Neural cell (in vitro differentiated cells): Measurements from ENCODE around the gene GRIK2. TPM values are rescaled to one million over a fixed set of nuclear protein-coding genes. Genes with fewer than 3 reads are reported as not detected.
"Not testable (repeated sequence)": the region's sequence is repeated elsewhere in the genome, so short reads cannot be mapped to it uniquely, and the experiment has no call there.

ENCODE experiments used
- H2AFZ ChIP-seq: fragments of 200-600, 300-800 bp; sonication (generic), shearing (Covaris generic); 2 replicates; pipeline ENCODE4 v1.6.0; 2014; ENCODE audit warnings: low read depth, mild to moderate bottlenecking, antibody characterized with exemption, low read length, moderate library complexity
- H3F3A ChIP-seq: fragments of 200-600 bp; shearing (Covaris generic); 2 replicates; pipeline ENCODE4 v1.6.1; 2016; ENCODE audit warnings: mild to moderate bottlenecking, moderate library complexity, mixed read lengths, antibody characterized with exemption, low read length; ENCODE audit not compliant: insufficient read depth, poor library complexity, severe bottlenecking
- H3K27ac ChIP-seq: fragments of 200-600, 300-800 bp; sonication (generic), shearing (Covaris generic); 2 replicates; pipeline ENCODE4 v1.5.1; 2014; ENCODE audit warnings: mild to moderate bottlenecking, low read length, moderate library complexity
- H3K27me3 ChIP-seq: fragments of 300-800, 200-600 bp; sonication (generic), shearing (Covaris generic); 2 replicates; pipeline ENCODE4 v1.6.0; 2014; ENCODE audit warnings: mild to moderate bottlenecking, low read depth, low read length, moderate library complexity; ENCODE audit not compliant: insufficient read depth
- H3K36me3 ChIP-seq: fragments of 300-800, 200-600 bp; sonication (generic), shearing (Covaris generic); 2 replicates; pipeline ENCODE4 v1.5.1; 2014; ENCODE audit warnings: mild to moderate bottlenecking, antibody characterized with exemption, low read length, moderate library complexity; ENCODE audit not compliant: insufficient read depth
- H3K4me2 ChIP-seq: fragments of 300-800, 200-600 bp; sonication (generic), shearing (Covaris generic); 2 replicates; pipeline ENCODE4 v1.6.0; 2014; ENCODE audit warnings: mild to moderate bottlenecking, low read length
- H3K4me3 ChIP-seq: fragments of 300-800, 200-600 bp; sonication (generic), shearing (Covaris generic); 2 replicates; pipeline ENCODE4 v1.5.1; 2014; ENCODE audit warnings: mild to moderate bottlenecking, low read length, moderate library complexity
- H3K79me2 ChIP-seq: fragments of 200-600 bp; shearing (Covaris generic); replicated peaks from 2 replicates; pipeline ENCODE4 v1.6.0; 2014; ENCODE audit warnings: mild to moderate bottlenecking, low read length, moderate library complexity; ENCODE audit not compliant: insufficient read depth
- H3K9ac ChIP-seq: fragments of 300-800, 200-600 bp; sonication (generic), shearing (Covaris generic); 2 replicates; pipeline ENCODE4 v1.6.1; 2016; ENCODE audit warnings: mild to moderate bottlenecking, low read length, mixed read lengths
- H3K9me2 ChIP-seq: fragments of 200-600 bp; shearing (Covaris generic); 2 replicates; pipeline ENCODE4 v1.6.1; 2016; ENCODE audit warnings: mild to moderate bottlenecking, low read length, mixed read lengths; ENCODE audit not compliant: insufficient read depth
- H3K9me3 ChIP-seq: fragments of 200-600, 300-800 bp; sonication (generic), shearing (Covaris generic); 2 replicates; pipeline ENCODE4 v1.6.1; 2016; ENCODE audit warnings: mild to moderate bottlenecking, mixed run types, low read length, moderate library complexity, mixed read lengths
- H4K20me1 ChIP-seq: fragments of 200-600 bp; shearing (Covaris generic); 2 replicates; pipeline ENCODE4 v1.6.1; 2016; ENCODE audit warnings: mild to moderate bottlenecking, mixed run types; ENCODE audit not compliant: insufficient read depth
- CTCF ChIP-seq: fragments of 450-650 bp; IDR thresholded peaks from 2 replicates; pipeline ENCODE4 v1.5.1; 2014; ENCODE audit warnings: antibody characterized with exemption, mild to moderate bottlenecking, moderate library complexity; ENCODE audit not compliant: poor library complexity, severe bottlenecking
- EP300 ChIP-seq: fragments of 450-650 bp; conservative IDR thresholded peaks from 2 replicates; pipeline ENCODE4 v1.6.1; 2014; ENCODE audit warnings: antibody characterized with exemption, mild to moderate bottlenecking, moderate library complexity; ENCODE audit not compliant: poor library complexity, severe bottlenecking
- EZH2 ChIP-seq: fragments of 200-600, 300-800 bp; shearing (Covaris generic), sonication (generic); IDR thresholded peaks from 2 replicates; pipeline ENCODE4 v1.6.1; 2014; ENCODE audit warnings: antibody characterized with exemption, low read length, borderline replicate concordance, mild to moderate bottlenecking; ENCODE audit not compliant: insufficient read depth, poor library complexity, severe bottlenecking
- MXI1 ChIP-seq: fragments of 450-650 bp; conservative IDR thresholded peaks from 2 replicates; pipeline ENCODE4 v1.6.1; 2014; ENCODE audit warnings: antibody characterized with exemption, mild to moderate bottlenecking; ENCODE audit not compliant: poor library complexity, severe bottlenecking
- POLR2AphosphoS5 ChIP-seq: IDR thresholded peaks from 2 replicates; pipeline ENCODE4 v1.6.1; 2012
- RAD21 ChIP-seq: fragments of 450-650 bp; conservative IDR thresholded peaks from 2 replicates; pipeline ENCODE4 v1.6.1; 2014; ENCODE audit warnings: antibody characterized with exemption, mild to moderate bottlenecking, moderate library complexity
- SMC3 ChIP-seq: fragments of 450-650 bp; conservative IDR thresholded peaks from 2 replicates; pipeline ENCODE4 v1.6.1; 2014; ENCODE audit warnings: antibody characterized with exemption, mild to moderate bottlenecking, moderate library complexity; ENCODE audit not compliant: poor library complexity
- TAF1 ChIP-seq: IDR thresholded peaks from 2 replicates; pipeline ENCODE4 v1.6.1; 2012; ENCODE audit warnings: low read depth
- polyA plus RNA-seq: library from polyadenylated mRNA; depleted of rRNA; stranded (reverse); fragments of >200 nt; gene quantifications from 2 replicates; pipeline ENCODE4 v1.2.3, GENCODE V29; 2014
- TF ChIP-seq, protein P1 (sequence below): IDR thresholded peaks from 2 replicates; pipeline ENCODE4 v1.6.1; 2012; ENCODE audit warnings: borderline replicate concordance

GRIK2 gene
- polyA plus RNA-seq, 1 donor from 2014 or later, result 106 TPM

GRCh38 chr6:102075539-102075938, 682.0 kb downstream of the GRIK2 start:
- Histone ChIP-seq H3K4me2 (no peak overlapping the region), H3K9ac (no peak overlapping the region), H3K79me2 (no peaks in the 10 kb centered on the region), H3F3A (no peaks in the 10 kb centered on the region), H3K9me3 (no peaks in the 10 kb centered on the region), H3K9me2 (no peaks in the 10 kb centered on the region), H3K4me3 (no peak overlapping the region), H3K27ac (no peak overlapping the region), H2AFZ (no peak overlapping the region), H3K36me3 (no peaks in the 10 kb centered on the region), H3K27me3 (no peaks in the 10 kb centered on the region), H4K20me1 (no peaks in the 10 kb centered on the region)
- TF ChIP-seq MXI1, result no peak

DNA sequence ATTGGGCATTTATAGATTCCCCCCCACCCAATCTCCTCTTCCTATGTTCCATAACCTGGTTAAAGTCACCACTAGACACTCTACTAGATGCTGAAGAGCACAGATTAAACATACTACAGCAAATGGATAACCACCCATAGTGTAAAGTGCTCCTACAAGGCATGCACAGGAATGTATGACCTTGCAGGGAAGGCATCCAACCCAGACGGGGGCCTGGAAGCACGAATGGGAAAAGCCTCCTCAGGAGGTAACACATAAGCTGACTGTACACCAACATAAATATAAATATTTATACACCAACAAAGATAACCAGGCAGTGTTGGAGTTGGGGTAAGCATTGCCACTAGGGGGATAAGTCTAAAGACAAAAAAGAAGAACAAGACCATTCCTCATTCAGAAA, 691.7 kb downstream of the GRIK2 start:
- H4K20me1 ChIP-seq, result no peaks in the 10 kb centered on the region
- H3K36me3 ChIP-seq, result no peaks in the 10 kb centered on the region
- no peaks in the 10 kb centered on the region for H3K79me2 ChIP-seq

DNA sequence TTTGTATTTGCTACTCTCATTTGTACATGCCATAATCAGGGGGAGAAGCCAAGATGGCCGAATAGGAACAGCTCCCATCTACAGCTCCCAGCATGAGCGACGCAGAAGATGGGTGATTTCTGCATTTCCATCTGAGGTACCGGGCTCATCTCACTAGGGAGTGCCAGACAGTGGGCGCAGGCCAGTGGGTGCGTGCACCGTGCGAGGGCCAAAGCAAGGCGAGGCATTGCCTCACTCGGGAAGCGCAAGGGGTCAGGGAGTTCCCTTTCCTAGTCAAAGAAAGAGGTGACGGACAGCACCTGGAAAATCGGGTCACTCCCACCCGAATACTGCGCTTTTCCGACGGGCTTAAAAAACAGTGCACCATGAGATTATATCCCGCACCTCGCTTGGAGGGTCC, 694.7 kb downstream of the GRIK2 start:
- H3K4me2 ChIP-seq, H2AFZ ChIP-seq, H3K9ac ChIP-seq, H3F3A ChIP-seq, H3K9me2 ChIP-seq, H3K27ac ChIP-seq, H3K36me3 ChIP-seq, H4K20me1 ChIP-seq, H3K9me3 ChIP-seq, H3K27me3 ChIP-seq, H3K79me2 ChIP-seq, H3K4me3 ChIP-seq: not testable (repeated sequence)

More for the DNA sequence above, 691.7 kb downstream of the GRIK2 start:
- no peaks in the 10 kb centered on the region for H3F3A ChIP-seq
- no peak overlapping the region for H3K4me3 ChIP-seq
- no peak for TF ChIP-seq CTCF
- TF ChIP-seq EZH2, result no peak
- TF ChIP-seq RAD21, result no peak
- TF ChIP-seq SMC3, result no peak
- TF ChIP-seq, protein P1, sequence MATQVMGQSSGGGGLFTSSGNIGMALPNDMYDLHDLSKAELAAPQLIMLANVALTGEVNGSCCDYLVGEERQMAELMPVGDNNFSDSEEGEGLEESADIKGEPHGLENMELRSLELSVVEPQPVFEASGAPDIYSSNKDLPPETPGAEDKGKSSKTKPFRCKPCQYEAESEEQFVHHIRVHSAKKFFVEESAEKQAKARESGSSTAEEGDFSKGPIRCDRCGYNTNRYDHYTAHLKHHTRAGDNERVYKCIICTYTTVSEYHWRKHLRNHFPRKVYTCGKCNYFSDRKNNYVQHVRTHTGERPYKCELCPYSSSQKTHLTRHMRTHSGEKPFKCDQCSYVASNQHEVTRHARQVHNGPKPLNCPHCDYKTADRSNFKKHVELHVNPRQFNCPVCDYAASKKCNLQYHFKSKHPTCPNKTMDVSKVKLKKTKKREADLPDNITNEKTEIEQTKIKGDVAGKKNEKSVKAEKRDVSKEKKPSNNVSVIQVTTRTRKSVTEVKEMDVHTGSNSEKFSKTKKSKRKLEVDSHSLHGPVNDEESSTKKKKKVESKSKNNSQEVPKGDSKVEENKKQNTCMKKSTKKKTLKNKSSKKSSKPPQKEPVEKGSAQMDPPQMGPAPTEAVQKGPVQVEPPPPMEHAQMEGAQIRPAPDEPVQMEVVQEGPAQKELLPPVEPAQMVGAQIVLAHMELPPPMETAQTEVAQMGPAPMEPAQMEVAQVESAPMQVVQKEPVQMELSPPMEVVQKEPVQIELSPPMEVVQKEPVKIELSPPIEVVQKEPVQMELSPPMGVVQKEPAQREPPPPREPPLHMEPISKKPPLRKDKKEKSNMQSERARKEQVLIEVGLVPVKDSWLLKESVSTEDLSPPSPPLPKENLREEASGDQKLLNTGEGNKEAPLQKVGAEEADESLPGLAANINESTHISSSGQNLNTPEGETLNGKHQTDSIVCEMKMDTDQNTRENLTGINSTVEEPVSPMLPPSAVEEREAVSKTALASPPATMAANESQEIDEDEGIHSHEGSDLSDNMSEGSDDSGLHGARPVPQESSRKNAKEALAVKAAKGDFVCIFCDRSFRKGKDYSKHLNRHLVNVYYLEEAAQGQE, result no peak
- TF ChIP-seq EP300, result no peak
- no peak for TF ChIP-seq TAF1
- no peak for TF ChIP-seq MXI1
- TF ChIP-seq POLR2AphosphoS5, result no peak
- H3K9me2 ChIP-seq, result no peaks in the 10 kb centered on the region
- no peak overlapping the region for H3K9ac ChIP-seq
- no peaks in the 10 kb centered on the region for H3K27me3 ChIP-seq
- no peak overlapping the region for H3K27ac ChIP-seq
- H3K9me3 ChIP-seq, result no peaks in the 10 kb centered on the region
- H2AFZ ChIP-seq, result no peak overlapping the region
- no peak overlapping the region for H3K4me2 ChIP-seq
